BE2C (cell line): ENCODE results near the gene FSIP2.

Source experiments
- DNase-seq: peaks from one replicate; pipeline ENCODE4 v3.0.0-alpha.2; 2020
- H3K27me3 ChIP-seq: fragments of 250-450 bp; sonication (Bioruptor Pico); 2 replicates; pipeline ENCODE4 v1.5.1; 2020; ENCODE audit warnings: mild to moderate bottlenecking
- H3K36me3 ChIP-seq: fragments of 250-450 bp; sonication (Bioruptor Pico); 2 replicates; pipeline ENCODE4 v1.5.1; 2020; ENCODE audit warnings: mild to moderate bottlenecking
- H3K4me1 ChIP-seq: fragments of 250-450 bp; sonication (Bioruptor Pico); 2 replicates; pipeline ENCODE4 v1.5.1; 2020
- H3K4me3 ChIP-seq: 2 replicates; pipeline ENCODE4 v1.5.1; 2011; ENCODE audit warnings: low read depth, low read length
- H3K9me3 ChIP-seq: fragments of 250-450 bp; sonication (Bioruptor Pico); 2 replicates; pipeline ENCODE4 v1.5.1; 2020
- TF ChIP-seq, protein P1 (sequence below): IDR thresholded peaks from 2 replicates; pipeline ENCODE4 v1.5.1; 2012; ENCODE audit warnings: mild to moderate bottlenecking, low read depth, low read length

FSIP2 gene

DNA sequence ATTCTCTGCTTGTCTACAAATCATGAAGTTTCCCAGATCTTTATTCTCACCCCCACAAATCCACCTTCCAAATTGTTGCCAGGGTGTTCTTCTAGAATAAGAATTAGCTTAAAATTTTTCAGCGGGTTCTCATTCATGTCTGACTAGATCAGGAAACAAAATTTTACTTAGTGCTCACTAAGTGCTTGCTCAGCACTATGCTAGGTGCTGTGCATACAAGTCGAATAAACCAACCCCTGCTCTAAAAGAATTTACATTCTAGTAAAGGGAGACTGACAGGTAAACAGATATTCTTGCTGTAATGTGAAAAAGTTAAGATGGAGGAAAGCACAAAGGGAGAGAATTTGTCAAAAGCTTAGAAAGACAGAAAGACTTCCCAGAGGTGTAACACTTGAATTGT lies 2.4 kb upstream of the FSIP2 start:
- TF ChIP-seq, protein P1, sequence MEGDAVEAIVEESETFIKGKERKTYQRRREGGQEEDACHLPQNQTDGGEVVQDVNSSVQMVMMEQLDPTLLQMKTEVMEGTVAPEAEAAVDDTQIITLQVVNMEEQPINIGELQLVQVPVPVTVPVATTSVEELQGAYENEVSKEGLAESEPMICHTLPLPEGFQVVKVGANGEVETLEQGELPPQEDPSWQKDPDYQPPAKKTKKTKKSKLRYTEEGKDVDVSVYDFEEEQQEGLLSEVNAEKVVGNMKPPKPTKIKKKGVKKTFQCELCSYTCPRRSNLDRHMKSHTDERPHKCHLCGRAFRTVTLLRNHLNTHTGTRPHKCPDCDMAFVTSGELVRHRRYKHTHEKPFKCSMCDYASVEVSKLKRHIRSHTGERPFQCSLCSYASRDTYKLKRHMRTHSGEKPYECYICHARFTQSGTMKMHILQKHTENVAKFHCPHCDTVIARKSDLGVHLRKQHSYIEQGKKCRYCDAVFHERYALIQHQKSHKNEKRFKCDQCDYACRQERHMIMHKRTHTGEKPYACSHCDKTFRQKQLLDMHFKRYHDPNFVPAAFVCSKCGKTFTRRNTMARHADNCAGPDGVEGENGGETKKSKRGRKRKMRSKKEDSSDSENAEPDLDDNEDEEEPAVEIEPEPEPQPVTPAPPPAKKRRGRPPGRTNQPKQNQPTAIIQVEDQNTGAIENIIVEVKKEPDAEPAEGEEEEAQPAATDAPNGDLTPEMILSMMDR, result no peak
- DNase-seq, result no peak
- H3K27me3 ChIP-seq, result no peaks in the 10 kb centered on the region
- no peaks in the 10 kb centered on the region for H3K9me3 ChIP-seq
- no peaks in the 10 kb centered on the region for H3K4me1 ChIP-seq
- H3K4me3 ChIP-seq, result no peak overlapping the region
- H3K36me3 ChIP-seq, result no peaks in the 10 kb centered on the region

DNA sequence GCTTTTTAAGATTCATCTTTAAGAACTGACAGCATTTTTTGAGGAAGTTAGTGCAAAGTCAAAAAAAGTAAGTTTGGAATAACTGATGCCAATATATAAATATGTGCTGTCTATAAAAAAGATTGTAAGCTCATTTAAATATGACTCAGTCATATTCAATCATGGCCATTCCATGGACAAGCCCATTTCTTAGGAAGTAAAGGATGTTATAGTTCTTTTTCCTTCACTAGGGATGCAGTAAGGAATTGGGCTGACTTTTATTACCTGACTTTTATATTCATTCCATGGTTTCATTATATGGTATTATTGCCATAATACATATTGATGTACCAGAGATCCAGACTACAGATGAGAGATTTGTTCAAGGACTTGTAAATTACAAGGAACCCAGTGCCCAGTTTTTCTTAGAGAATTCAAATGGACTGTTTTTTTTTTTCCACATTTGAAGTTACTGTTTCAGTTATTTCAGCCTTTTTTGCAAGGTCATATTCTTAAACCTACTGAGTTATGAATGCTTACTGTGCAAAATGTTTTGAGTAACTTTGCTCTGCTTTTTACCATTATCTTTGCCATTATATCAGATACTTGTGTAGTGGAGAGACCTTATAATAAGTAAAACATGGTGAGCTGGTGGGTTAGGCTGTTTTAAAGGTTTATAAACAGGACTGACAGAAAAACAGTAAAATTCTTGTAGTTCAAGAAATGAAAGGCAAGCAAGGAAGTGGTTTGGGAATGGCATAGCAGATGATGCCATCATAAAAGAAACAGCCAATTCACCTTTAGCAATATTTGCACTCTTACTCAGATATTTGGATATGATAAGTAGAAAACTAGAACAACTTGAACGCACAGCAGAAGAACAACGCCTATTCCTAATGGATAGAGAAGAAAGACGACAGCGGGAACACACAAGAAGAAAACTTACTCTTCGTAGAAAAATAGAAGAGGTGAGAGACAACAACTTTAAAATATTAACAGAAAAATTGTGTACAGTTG lies 7.6 kb downstream of the FSIP2 start:
- no peak overlapping the region for H3K4me3 ChIP-seq
- no peaks in the 10 kb centered on the region for H3K36me3 ChIP-seq
- TF ChIP-seq, protein P1, result no peak
- no peak for DNase-seq
- no peaks in the 10 kb centered on the region for H3K4me1 ChIP-seq
- H3K27me3 ChIP-seq, result no peaks in the 10 kb centered on the region
- no peaks in the 10 kb centered on the region for H3K9me3 ChIP-seq

DNA sequence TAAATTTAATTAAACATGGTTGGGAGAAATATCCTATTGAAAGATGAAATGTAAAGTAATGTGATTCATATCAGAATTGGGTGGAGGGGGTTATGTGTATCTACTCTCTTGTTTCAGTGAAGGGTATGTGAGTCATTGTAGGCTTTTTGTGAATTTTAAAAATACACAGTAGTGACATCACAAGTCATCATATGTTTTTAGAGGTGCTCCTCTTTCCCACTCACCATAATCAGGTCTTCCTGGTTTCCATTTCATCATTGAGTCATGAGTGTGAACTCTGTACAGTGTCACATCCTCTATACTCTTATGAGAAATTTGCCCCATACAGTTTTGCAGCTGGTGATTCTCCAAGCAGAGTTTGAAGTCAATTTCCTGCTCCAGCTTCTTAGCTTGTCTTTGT lies 18.8 kb downstream of the FSIP2 start:
- H3K9me3 ChIP-seq, result no peaks in the 10 kb centered on the region
- TF ChIP-seq, protein P1, result no peak
- no peak overlapping the region for H3K4me3 ChIP-seq
- no peaks in the 10 kb centered on the region for H3K27me3 ChIP-seq
- no peaks in the 10 kb centered on the region for H3K36me3 ChIP-seq
- H3K4me1 ChIP-seq, result no peaks in the 10 kb centered on the region
- no peak for DNase-seq

DNA sequence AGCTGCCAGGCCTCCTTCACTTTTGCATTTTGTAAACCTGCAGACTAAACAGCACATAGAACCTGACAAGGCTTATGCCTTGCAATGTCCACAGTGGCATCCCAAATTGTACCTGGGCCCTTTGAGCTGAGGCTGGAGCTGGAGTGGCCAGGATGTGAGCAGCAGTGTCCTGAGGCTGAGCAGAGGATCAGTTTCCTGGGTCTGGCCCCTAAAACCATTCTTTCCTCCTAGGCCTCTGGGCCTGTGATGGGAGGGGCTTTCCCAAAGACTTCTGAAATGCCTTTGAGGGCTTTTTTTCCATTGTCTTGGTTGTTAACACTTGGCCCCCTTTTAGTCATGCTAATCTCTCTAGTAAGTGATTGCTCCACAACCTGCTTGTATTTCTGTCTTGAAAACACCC lies 32.8 kb downstream of the FSIP2 start:
- Histone ChIP-seq H3K36me3 (no peaks in the 10 kb centered on the region), H3K27me3 (no peaks in the 10 kb centered on the region), H3K9me3 (no peaks in the 10 kb centered on the region), H3K4me3 (no peak overlapping the region), H3K4me1 (no peaks in the 10 kb centered on the region)
- TF ChIP-seq, protein P1, result no peak
- DNase-seq, result no peak

DNA sequence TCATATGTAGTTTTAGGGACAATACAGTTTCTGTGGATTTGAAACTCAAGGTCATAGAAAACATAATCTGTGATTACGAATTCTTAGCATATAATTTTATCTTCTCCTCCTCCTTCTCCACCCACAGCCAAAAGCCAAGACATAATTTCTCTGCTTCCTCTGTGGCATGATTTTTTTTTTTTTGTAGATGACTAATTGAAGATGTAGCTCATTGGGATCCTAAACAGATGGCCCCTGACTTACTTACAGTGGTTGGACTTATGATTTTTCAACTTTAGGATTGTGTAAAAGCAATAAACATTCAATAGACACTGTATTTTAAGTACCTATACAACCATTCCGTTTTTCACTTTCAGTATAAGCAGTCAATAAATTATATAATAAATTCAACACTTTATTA lies 42.3 kb downstream of the FSIP2 start:
- H3K9me3 ChIP-seq, result no peaks in the 10 kb centered on the region

More for the DNA sequence above, 42.3 kb downstream of the FSIP2 start:
- TF ChIP-seq, protein P1, result no peak
- Histone ChIP-seq H3K4me1 (no peaks in the 10 kb centered on the region), H3K36me3 (no peaks in the 10 kb centered on the region), H3K27me3 (no peaks in the 10 kb centered on the region), H3K4me3 (no peak overlapping the region)
- DNase-seq, result no peak
